Limb (tissue), 2 donors: ENCODE data around the gene UNC5B.
A peak's percentile ranks its signal among the peaks of the same experiment; 100 is the strongest.

ENCODE experiments used
- DNase-seq, 2 donors: peaks; one replicate each; pipeline ENCODE4 v3.0.0-alpha.2; 2016; ENCODE audit errors: extremely low spot score in 2 of 2

UNC5B gene

GRCh38 chr10:71239131-71239915 lies 27.0 kb downstream of the UNC5B start:
- no peak for DNase-seq

- no peak for DNase-seq
These were observed 27.8 kb downstream of the UNC5B start for GRCh38 chr10:71239946-71240795.

- DNase-seq: no peak
These were observed 28.9 kb downstream of the UNC5B start for GRCh38 chr10:71241114-71241829.

- no peak for DNase-seq
These were observed 29.7 kb downstream of the UNC5B start for GRCh38 chr10:71241830-71242621.

GRCh38 chr10:71242622-71243009 lies 30.2 kb downstream of the UNC5B start:
- no peak for DNase-seq

GRCh38 chr10:71243756-71244395 lies 31.5 kb downstream of the UNC5B start:
- DNase-seq: no peak

GRCh38 chr10:71244431-71245419 lies 32.4 kb downstream of the UNC5B start:
- peak; percentile 84 to 89 for DNase-seq

- no peak for DNase-seq
These were observed 33.3 kb downstream of the UNC5B start for GRCh38 chr10:71245420-71246325.

- no peak for DNase-seq
These were observed 34.4 kb downstream of the UNC5B start for GRCh38 chr10:71246591-71247413.

GRCh38 chr10:71247414-71247705 lies 35.0 kb downstream of the UNC5B start:
- DNase-seq: no peak

GRCh38 chr10:71247804-71248203 lies 35.4 kb downstream of the UNC5B start:
- no peak for DNase-seq

GRCh38 chr10:71248210-71248609 lies 35.8 kb downstream of the UNC5B start:
- DNase-seq: no peak

GRCh38 chr10:71249996-71250395 lies 37.6 kb downstream of the UNC5B start:
- no peak for DNase-seq

GRCh38 chr10:71250405-71250804 lies 38.0 kb downstream of the UNC5B start:
- DNase-seq: no peak

- DNase-seq: no peak
These were observed 38.5 kb downstream of the UNC5B start for GRCh38 chr10:71250842-71251241.

GRCh38 chr10:71251319-71251718 lies 38.9 kb downstream of the UNC5B start:
- DNase-seq: no peak

GRCh38 chr10:71252220-71252619 lies 39.9 kb downstream of the UNC5B start:
- no peak for DNase-seq
